Stimulated activated CD4-positive, alpha-beta T cell treated with anti-CD3 and anti-CD28 coated beads, Interleukin-4, amount 100 ng/mL, for 48 hours (primary cell): ENCODE measurements around the gene PCDH9.

Experiments
- DNase-seq, 2 donors: peaks; one replicate each; pipeline ENCODE4 v3.0.0-alpha.2; 2020; ENCODE audit warnings: low read depth in 2 of 2

The PCDH9 gene

DNA sequence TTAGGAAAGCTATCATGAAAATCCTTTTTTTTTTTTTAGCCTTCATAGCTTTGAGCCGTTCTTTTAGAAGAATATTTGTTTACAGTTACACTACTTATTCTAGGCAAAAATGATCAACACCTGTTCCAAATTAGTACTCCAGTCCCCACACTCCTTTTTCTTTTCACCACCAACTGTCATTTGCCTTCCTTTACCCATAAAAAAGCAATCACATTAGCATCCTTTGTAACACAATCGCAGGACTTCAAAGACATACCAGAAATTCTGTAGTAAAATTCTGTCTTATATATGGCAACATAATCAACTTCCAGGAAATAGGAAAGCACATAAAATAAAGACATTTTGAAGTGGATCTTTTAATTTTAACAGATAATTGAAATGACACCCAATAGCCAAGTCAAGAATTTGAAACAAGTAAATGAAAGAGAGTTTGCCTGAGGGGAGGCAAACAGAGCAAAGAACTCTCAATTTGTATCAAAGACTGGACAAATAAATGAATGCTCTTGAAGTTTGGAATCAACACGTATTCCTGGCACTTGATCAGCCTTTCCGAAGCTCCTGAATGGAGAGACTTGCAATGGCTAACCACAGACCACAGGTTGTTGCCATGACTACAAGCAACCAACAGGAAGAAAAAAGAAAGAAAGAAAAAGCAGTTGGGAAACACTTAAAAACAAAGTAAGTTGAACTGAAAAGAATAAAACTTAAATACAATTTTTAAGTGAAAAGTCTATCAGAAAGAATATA, 206.8 kb downstream of the PCDH9 start:
- DNase-seq: no peak

DNA sequence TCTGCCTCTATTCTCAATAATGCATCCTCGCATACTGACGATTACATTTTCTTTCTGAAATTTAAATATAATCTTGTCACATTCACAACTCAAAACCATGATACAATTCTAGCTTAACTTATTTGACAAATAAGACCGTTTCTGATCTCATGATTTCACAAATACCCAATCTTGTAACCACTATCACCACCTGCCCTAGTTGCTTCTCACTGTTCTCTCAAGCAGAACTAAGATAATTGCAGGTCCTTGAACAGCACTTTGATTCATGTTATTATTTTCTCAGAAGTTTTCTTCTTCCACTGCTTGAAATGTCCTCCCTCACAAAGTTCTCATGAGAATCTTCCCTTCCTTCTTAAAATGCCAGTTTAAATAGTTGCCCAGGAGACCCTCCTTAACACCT, 211.4 kb downstream of the PCDH9 start:
- DNase-seq: no peak

DNA sequence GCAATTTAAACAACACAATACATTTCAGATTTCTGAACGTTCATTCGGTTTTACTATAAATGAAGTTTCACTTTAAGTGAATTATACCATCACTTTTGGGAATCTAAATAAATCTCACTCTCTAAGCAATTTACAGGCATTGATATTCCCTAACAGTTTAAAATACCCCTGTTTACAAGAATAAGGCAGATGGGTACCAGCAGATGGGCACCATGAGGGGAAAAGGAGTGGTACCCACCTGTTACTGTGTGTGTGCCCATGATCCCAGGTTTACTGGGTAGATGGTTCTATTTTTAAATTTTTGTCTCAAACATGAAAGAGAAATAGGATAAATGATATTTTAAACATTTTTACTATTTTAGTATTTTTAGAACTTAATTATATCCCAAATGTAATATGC, 212.9 kb downstream of the PCDH9 start:
- DNase-seq: no peak

DNA sequence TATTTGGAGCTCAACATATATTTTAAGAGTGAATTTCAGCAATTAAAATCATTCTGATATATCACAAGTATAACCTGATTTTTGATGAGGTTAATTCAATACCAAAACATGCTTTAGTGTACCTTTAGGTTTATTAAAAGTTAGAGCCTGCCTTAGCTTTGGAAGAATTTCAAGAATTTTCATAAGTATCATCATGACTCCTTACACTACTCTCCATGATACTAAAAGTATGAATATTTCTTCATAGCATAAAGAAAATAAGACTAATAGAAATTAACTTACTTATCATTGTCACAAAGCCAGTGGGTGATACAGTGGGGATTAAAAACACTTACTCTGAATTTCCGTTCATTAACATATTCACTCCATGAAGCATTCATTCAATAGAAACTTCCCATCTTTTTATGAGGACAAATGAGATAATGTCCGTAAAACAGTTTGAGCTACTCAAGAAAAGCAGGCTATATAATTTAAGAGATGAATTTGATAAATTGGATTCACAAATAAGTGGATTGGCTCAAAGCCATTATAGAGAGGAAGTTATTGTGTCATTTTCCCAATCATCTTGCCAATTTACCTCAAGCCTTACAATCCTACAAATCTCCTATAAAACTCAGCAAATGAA, 214.0 kb downstream of the PCDH9 start:
- DNase-seq: no peak

DNA sequence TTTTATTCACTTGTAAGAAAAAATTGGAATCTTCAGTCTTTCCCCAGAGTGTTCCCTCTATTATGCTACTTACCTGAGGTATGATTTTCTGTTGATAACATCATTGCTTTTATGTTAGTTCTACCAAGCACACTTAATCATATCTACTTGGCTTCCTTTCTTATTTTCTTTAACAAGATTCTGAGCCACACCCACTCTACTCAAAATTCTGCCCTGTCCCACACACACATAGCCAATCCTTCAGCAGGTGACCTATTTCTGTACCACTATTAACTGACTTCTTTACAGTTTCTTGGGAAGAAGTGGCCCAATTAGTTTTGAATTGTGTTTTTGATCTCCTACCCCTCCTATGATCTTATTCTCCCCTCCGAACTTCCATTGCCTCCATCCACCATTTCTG, 215.7 kb downstream of the PCDH9 start:
- no peak for DNase-seq

DNA sequence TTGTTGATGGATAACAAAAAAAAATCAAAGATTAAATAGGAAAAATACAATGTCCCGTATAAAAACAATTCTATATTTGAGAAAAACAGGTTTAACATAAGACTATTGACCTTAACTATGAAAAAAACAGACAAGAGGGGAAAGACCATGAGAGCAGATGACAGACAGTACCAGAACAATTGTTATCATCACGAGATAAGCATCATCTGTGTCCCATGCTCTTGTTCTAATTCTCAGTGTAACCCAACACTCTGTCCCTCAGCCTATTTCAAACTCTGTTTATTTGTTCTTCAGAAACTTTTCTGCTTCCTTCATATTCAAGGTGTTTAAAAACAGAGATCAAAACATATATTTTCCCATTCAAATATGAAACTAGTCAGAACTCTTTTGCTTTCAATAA, 216.4 kb downstream of the PCDH9 start:
- DNase-seq: no peak

DNA sequence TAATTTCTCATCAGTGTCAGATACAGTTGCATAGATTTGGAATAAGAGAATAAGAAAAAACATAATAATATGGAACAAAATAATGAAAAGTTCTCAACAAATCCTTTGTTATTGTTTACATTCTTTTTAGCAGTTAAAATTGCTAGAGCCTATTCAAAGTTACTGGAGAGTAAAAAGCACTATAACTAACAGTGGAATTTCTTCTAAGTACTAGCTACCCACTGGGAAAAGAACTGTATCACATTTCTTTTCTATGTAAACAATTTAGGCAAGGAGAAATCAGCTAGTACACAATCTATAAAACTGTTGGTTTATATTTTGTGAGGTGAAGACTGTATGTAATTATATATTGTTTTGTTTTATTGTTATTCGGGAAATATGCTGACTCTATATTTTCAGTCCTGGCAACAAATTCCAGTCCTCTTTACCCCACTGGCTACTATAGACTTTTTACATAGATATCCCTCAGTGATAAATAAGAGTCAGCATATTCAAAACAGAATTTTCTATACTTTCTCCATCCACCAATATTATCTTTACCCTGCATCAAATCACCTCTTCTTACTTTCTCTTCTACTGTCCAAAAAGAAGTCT, 222.0 kb downstream of the PCDH9 start:
- DNase-seq: no peak

DNA sequence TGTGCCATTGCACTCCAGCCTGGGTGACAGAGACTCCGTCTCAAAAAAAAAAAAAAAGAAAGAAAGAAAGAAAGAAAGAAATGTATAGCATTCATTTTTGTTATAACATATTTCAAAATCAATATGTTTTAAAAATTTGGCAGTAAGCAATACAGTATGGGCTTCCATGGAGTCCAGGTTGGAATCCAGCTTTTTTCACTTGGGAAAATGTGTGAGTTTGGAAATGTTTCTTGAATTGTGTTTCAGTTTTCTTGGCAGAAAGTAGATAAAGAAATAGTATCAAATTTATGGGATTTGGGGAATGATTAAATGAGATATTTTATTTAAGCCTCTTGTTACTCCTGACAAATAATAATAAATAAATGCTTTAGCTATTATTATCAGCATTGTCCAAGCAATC, 225.6 kb downstream of the PCDH9 start:
- no peak for DNase-seq

DNA sequence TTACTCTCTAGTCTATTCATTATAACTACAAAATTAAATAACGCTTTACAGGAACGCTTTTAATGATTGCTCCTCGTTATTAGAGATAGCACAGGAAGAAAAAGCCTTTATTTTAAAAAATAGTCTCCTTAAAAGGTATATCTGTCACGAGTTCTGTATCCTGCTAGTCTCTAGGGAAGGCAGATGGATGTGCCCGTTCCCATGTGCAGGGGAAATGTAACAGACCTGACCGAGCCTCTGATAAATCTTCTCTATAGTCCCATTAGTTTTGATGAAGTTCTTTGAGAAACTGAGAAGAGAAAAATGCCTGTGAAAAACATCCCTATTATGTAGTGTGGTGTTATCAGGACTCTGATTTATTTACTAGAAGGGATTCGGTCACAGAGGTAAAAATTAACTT, 226.4 kb downstream of the PCDH9 start:
- DNase-seq: no peak

DNA sequence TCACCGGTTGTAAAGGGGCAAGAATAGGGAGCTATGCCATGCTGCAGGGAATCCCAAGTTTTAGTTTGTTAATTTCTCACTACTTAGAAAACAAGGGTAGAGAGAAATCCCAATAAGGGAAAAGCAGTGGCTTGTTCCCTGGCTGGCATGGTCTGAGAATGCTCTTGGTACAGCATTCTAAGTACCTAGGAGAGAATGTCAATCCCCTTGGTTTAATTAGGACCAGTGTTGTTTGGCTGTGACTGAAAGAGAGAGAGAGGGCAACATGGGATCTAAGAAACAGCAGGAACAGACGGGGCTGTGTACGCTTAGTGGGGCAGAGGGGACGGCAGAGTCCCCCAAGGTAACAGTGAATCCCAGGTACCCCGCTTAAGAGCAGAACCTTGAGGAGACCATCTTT, 228.8 kb downstream of the PCDH9 start:
- DNase-seq: no peak

DNA sequence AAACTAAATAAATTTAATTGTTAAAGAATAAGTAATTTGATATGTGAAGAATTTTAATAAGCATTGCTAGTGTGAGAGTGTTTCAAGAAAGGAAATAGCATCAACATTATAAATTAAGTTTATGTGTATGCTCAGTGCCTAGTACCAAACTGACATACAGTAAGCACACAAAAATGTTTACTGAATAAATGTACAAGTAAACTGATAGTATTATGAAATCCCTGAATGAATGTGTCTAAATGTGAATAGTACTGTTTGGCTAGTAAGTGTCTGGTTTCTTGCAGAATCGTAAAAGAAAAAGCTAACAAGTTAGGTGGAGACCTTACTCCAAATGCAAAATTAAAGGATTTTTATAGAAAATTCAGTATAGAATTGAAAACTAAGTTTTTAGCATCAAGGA, 233.6 kb downstream of the PCDH9 start:
- no peak for DNase-seq

DNA sequence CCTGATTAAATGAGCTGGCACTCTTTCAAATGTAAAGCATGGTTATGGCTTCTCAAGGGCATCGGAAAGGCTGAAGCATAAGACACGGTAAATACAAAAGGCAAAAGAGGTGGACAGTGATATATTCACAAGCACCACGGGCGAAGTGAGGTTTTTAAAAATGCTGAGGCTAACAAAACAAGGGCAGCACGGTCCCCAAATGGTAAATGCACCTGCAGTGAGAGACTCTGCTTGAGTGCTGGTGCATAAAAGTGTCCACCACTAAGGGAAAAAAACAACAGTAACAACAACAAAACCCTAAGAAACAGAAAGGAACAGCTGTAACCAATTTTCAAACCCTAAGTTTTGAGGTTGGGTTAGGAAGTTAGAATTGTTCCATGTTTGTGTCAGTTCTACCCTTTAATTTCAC, 234.9 kb downstream of the PCDH9 start:
- DNase-seq: no peak

DNA sequence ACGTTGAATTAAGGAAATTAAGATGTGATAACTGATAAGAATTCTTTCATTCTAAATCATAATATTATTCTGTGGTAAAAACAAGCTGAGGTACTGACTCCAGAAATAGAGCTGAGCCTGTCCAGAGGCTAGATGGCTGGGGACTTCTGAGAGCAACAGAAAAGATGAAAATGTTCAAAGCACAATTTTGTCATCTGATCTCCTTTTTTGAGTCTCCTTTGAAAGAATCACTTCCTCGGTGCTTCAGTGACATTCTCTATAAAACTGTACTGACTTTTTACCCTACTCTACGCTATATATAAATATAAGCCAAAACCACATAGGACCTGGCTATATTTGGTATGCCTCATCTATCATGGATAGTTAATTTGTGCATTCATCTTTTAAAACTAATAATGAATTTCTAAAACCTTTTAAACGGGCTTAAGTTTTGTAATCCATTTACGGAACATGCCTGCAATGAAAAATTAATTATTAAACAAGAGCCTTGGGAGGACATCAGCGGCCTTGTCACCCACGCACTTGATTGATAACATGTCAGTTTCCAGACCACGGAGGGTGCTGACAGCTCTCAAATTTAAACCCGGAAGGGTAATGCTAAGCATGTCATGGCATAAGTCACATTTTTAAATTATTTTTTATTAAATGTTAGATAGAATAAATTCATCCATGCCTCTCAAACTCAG, 235.5 kb downstream of the PCDH9 start:
- no peak for DNase-seq

DNA sequence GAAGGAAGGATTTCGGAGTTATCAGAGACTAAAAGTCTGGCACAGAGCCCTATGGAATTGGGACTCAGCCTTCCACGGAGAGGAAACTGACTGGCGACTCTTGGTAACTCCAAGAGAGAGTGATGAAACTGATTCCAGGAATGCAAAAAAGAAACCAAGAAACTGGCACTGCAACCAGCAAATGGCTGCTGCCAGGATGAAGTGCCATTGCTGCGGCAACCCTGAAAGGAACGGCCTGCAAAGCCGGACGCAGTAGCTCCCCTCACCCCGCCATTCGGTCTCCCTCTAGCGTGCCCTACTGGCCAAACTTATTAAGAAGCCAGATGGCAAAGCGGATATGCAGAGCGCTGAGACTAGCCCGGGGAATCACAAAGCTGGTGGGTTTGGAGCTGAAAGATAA, 236.0 kb downstream of the PCDH9 start:
- peak in 1 of 2 donors; percentile 1 for DNase-seq

DNA sequence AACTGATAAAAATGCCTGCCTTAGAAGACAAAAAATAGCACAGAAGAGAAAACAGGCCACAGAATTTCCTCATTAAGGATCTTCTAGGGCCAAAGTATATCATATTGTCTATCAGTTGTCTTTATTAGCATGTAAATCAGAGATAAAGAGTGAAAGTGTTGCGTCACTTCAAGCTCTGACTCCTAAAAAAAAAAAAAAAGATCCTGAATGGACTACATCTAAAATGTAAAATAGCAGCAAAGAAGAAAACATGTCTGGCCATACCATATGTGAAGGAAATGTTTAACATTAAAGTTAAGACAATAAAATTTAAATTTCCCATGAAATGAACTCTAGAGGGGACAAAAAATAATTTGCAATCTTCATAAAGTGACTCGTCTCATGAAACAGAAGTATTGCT, 237.4 kb downstream of the PCDH9 start:
- DNase-seq: no peak

DNA sequence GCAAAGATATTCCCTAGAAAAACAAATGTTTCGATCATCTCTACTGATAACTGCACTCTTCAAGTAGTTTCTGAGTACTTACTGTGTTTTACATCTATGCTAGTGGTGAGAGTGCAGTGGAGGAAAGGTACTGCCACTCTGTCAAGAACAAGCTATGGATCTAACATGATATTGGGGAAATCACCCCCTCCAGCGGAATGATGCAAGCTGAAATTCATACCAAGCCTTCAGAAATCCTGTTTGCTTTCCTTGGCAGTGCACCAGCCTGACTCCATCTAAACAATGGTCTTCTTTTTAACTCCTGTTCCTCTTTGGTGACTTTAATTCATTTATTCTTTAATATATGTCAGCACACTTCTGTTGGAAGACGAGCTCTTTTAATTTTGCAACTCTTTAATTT, 238.0 kb downstream of the PCDH9 start:
- DNase-seq: no peak

DNA sequence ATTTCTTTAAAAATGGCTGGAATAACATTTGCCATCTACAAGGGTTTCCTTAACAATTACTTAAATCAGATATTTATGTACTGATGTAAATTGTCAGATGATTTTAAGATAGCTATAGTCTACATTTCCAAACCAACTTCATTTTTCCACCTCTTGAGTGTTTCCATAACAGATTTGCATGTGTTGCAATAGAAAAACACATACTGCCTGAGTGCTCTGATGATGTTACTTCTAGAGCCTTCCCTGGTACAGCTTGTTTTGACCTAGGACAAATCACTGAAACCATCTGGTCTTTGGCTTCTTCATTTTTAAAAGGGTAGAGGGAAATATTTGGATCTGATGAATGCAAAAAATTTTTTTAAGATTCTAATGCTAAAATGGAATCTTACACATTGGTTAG, 245.9 kb downstream of the PCDH9 start:
- no peak for DNase-seq

DNA sequence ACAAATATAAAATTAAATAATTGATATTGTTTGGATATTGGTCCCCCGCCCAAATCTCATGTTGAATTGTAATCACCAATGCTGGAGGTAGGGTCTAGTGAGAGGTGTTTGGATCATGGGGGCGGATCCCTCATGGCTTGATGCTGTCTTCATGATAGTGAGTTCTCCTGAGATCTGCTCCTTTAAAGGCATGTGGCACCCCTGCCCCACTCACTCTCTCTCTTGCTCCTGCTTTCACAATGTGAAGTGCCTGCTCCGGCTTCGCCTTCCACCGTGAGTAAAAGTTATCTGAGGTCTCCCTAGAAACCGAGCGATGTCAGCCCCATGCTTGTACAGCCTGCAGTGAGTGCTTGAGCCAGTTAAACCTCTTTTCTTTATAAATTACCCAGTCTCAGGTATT, 248.2 kb downstream of the PCDH9 start:
- DNase-seq: no peak

DNA sequence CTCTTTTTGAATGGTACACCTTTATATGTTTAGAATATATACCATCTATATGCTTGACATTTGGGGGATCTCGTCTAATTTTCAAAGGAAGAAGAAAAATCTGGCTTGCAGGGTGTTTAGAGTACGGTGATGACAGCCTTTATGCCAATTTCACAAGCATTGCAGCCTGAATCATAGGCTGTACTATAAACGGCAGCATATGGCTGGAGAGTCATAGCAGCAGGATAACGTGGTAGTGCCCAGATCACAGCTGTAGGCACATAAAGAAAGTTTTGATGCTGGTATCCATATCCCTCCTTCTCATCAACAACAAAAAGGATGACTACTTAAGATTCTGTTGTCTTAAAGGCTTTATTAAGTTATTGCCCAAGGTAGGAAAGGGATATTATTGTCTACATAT, 253.0 kb downstream of the PCDH9 start:
- no peak for DNase-seq

DNA sequence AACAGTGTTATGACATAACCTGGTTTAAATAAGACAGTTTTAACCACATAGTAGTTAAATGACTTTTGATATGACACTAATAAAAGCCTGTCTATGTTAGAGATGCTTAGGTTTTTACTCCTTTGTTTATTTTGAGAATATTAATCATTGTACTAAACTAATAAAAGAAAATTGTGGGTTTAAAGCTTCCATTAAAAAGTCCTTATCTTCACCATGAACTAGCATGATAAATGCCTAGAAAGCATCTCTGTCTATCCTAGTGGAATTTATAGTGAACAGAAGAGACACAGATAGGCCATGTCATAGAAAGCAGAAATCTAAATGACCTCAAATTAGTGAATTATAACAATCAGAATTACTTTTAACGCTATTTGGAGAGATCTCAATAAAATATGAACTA, 255.2 kb downstream of the PCDH9 start:
- no peak for DNase-seq

DNA sequence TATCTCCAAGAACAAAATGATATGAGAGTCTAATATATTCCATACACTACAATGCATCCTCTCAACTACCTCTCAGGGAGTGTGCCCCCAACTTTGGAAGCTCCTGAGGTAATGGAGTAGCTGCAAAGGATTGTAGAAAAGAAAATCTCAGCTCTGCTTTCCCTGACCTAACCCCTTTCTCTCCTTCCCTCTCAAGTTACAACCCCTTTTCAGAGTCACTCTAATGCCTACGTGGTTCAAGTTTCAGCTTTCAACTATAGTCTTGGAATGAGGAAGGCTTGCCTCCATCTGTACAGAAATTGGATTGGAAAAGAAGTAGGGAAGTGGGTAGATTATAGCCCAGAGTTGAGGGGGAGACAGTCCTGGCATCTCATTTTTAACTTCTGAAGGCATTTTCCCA, 256.0 kb downstream of the PCDH9 start:
- no peak for DNase-seq

DNA sequence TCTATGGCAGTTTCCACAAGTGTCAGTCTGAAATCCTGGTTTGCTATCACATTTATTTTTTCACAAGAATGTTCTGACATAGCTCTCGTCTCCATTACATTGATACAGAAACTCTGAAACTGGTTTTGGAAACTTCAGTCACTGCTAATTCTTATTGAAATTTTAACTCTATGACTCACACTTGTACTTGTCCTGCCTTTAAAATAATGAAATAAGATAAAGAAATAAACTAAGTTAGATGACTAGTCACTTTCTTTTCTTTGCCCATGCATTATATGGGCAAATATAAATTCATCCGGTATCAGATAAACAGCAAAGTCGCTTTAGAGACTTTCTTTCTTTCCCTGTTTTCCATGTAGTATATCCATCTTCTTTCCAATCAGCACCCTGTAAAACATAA, 257.5 kb downstream of the PCDH9 start:
- no peak for DNase-seq

DNA sequence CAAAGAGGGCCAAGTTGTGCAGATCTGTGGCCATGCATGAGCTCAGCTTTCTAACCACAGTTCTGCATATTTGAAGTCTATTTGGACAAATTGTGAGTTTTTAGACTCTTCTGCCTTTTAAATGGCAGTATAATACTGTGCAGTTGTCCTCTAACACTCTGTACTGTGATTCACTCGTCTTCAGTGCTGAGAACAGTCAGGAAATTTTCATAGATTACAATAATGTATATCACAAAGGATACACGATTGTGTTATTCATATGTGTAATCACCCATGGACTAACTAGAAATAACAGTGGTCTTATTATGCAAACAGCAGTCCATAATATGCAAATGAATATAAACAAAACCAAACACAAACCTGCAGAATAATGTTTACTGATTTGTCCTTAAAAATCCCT, 259.1 kb downstream of the PCDH9 start:
- DNase-seq: no peak
